OCI-LY3 (cell line): ENCODE measurements around the gene AP3B2.
A peak's percentile ranks its signal among the peaks of the same experiment; 100 is the strongest.

Source experiments
- H2AFZ ChIP-seq: fragments of 200-600, 300-600 bp; shearing (Covaris generic); 2 replicates; pipeline ENCODE4 v1.6.0; 2014; ENCODE audit warnings: antibody characterized with exemption, low read depth, low read length
- H3K27ac ChIP-seq: fragments of 200-600, 300-600 bp; sonication (generic); 2 replicates; pipeline ENCODE4 v1.5.1; 2014; ENCODE audit warnings: mild to moderate bottlenecking, low read length, moderate library complexity, mixed read lengths
- H3K27me3 ChIP-seq: fragments of 200-600, 300-600 bp; sonication (generic); 2 replicates; pipeline ENCODE4 v1.6.1; 2014; ENCODE audit warnings: low read depth, low read length, mixed read lengths
- H3K36me3 ChIP-seq: fragments of 200-600, 300-600 bp; sonication (generic); replicated peaks from 2 replicates; pipeline ENCODE3; 2014; ENCODE audit warnings: low read depth, low read length, mixed read lengths
- H3K4me1 ChIP-seq: fragments of 300-600, 200-600 bp; sonication (generic); 2 replicates; pipeline ENCODE4 v1.6.1; 2014; ENCODE audit warnings: low read length, mixed read lengths
- H3K4me2 ChIP-seq: fragments of 200-600, 300-600 bp; sonication (generic); 2 replicates; pipeline ENCODE4 v1.6.1; 2014; ENCODE audit warnings: low read length, mixed read lengths
- H3K4me3 ChIP-seq: fragments of 300-600, 200-600 bp; sonication (generic); 2 replicates; pipeline ENCODE4 v1.5.1; 2014; ENCODE audit warnings: antibody characterized with exemption, mild to moderate bottlenecking, low read length, moderate library complexity
- H3K79me2 ChIP-seq: fragments of 300-600, 200-600 bp; shearing (Covaris generic); 2 replicates; pipeline ENCODE4 v1.6.1; 2014; ENCODE audit warnings: mild to moderate bottlenecking, low read length, mixed read lengths
- H3K9ac ChIP-seq: fragments of 300-600, 200-600 bp; shearing (Covaris generic); 2 replicates; pipeline ENCODE4 v1.6.0; 2014; ENCODE audit warnings: mild to moderate bottlenecking, low read length, moderate library complexity
- H3K9me3 ChIP-seq: fragments of 200-600, 300-600 bp; shearing (Covaris generic); 2 replicates; pipeline ENCODE4 v1.6.1; 2014; ENCODE audit warnings: low read length, mixed read lengths; ENCODE audit not compliant: insufficient read depth
- H4K20me1 ChIP-seq: fragments of 200-600, 300-600 bp; sonication (generic); 2 replicates; pipeline ENCODE4 v1.6.1; 2016; ENCODE audit warnings: low read length, mixed read lengths; ENCODE audit not compliant: insufficient read depth
- CTCF ChIP-seq: fragments of 200-600, 300-600 bp; sonication (generic); IDR thresholded peaks from 2 replicates; pipeline ENCODE4 v1.5.1; 2014; ENCODE audit warnings: antibody characterized with exemption, low read length, low read depth
- EZH2phosphoT487 ChIP-seq: fragments of 200-600 bp; shearing (Covaris generic); IDR thresholded peaks from 2 replicates; pipeline ENCODE4 v1.6.1; 2018; ENCODE audit warnings: antibody characterized with exemption, mixed run types, low read depth

Gene AP3B2

GRCh38 chr15:82621970-82622369 lies 87.7 kb downstream of the AP3B2 start:
- H3K4me3 ChIP-seq = no peak overlapping the region
- peak; percentile 12; the same call in 1 of the 2 replicates for TF ChIP-seq CTCF
- no peak for TF ChIP-seq EZH2phosphoT487
- H3K4me2 ChIP-seq = no peak overlapping the region
- H4K20me1 ChIP-seq = no peaks in the 10 kb centered on the region
- no peak overlapping the region for H3K27ac ChIP-seq
- no peaks in the 10 kb centered on the region for H3K4me1 ChIP-seq
- no peaks in the 10 kb centered on the region for H3K79me2 ChIP-seq
- no peak overlapping the region for H2AFZ ChIP-seq
- no peaks in the 10 kb centered on the region for H3K36me3 ChIP-seq
- H3K27me3 ChIP-seq = peaks cover 4% of the 10 kb centered on the region
- no peak overlapping the region for H3K9ac ChIP-seq
- no peaks in the 10 kb centered on the region for H3K9me3 ChIP-seq

- Histone ChIP-seq H2AFZ (no peak overlapping the region), H3K27me3 (peaks cover 9% of the 10 kb centered on the region), H3K4me2 (no peak overlapping the region), H3K79me2 (no peaks in the 10 kb centered on the region), H3K36me3 (no peaks in the 10 kb centered on the region), H3K4me1 (no peaks in the 10 kb centered on the region), H3K4me3 (no peak overlapping the region), H3K9ac (no peak overlapping the region), H3K9me3 (no peaks in the 10 kb centered on the region), H3K27ac (no peak overlapping the region), H4K20me1 (no peaks in the 10 kb centered on the region)
- no peak for TF ChIP-seq EZH2phosphoT487
- no peak for TF ChIP-seq CTCF
Observed at GRCh38 chr15:82613747-82614146, 95.9 kb downstream of the AP3B2 start.

- Histone ChIP-seq H3K27ac (no peak overlapping the region), H3K79me2 (no peaks in the 10 kb centered on the region), H3K36me3 (no peaks in the 10 kb centered on the region), H3K4me1 (no peaks in the 10 kb centered on the region), H3K9me3 (no peaks in the 10 kb centered on the region), H3K27me3 (0 out of 2 replicates have a peak, but pooled peaks cover 4% of the 10 kb centered on the region), H3K4me3 (no peak overlapping the region), H3K9ac (no peak overlapping the region), H2AFZ (no peak overlapping the region), H3K4me2 (no peak overlapping the region), H4K20me1 (no peaks in the 10 kb centered on the region)
- no peak for TF ChIP-seq CTCF
- TF ChIP-seq EZH2phosphoT487 = no peak
Observed at GRCh38 chr15:82611348-82611747, 98.3 kb downstream of the AP3B2 start.
